ENCODE measurements around the gene SCRG1.

DNA sequence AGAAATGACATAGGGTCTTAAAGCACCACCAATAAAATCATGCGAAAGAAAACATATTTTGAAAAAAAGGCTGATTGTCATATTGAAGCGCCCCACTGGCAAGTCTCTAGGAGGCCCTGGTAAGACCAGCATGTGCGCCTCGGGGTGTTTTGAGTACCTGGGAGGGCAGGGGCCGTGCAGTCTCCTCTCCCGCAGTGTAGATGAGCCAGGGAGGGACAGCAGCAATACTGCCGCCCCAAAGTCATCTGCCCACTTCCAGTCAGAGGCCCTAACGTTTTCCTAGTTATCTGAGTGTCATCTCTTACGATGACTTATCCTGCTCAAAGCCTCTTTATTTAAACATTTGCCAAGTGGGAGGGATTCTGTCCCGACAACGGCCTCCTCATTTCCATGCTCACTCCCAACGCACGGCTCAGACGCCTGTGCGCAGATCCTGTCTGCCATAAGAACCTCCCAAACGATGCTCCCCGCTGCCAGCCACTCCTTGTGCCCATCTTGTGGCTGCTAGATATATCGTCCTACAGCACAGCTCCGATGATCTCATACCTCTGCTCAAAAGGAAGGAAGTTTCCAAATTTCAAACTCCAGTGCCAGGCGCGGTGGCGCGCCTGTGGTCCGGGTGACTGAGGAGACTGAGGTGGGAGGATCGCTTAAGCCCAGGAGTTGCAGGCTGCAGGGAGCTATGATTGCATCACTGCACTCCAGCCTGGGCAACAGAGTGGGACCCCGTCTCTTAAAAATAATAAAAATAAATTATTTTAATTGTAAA is 17.2 kb upstream of the SCRG1 start:
- TF ChIP-seq CTCF (IDR thresholded peaks at IDR 0.05): peak in 1 of 4 experiments; percentile 14
- no peak for TF ChIP-seq POLR2AphosphoS5 (IDR thresholded peaks at IDR 0.05)
- no peak for TF ChIP-seq POLR2A (IDR thresholded peaks at IDR 0.05)
- TF ChIP-seq EP300 (IDR thresholded peaks at IDR 0.05): no peak
